Retinal pigment epithelial cell (primary cell): ENCODE measurements around the gene MFN2.

Source experiments
- DNase-seq: peaks from one replicate; pipeline ENCODE4 v3.0.0-alpha.2; 2010; ENCODE audit warnings: low read depth
- H3K4me3 ChIP-seq: 2 replicates; pipeline ENCODE4 v1.5.1; 2011; ENCODE audit warnings: mild to moderate bottlenecking, low read length, control low read depth, moderate library complexity
- TF ChIP-seq, protein P1 (sequence below): conservative IDR thresholded peaks from 2 replicates; pipeline ENCODE4 v1.5.1; 2011; ENCODE audit warnings: low read depth, low read length, control low read depth, inconsistent platforms

The MFN2 gene

GRCh38 chr1:12059226-12059625, 79.0 kb downstream of the MFN2 start:
- TF ChIP-seq, protein P1, sequence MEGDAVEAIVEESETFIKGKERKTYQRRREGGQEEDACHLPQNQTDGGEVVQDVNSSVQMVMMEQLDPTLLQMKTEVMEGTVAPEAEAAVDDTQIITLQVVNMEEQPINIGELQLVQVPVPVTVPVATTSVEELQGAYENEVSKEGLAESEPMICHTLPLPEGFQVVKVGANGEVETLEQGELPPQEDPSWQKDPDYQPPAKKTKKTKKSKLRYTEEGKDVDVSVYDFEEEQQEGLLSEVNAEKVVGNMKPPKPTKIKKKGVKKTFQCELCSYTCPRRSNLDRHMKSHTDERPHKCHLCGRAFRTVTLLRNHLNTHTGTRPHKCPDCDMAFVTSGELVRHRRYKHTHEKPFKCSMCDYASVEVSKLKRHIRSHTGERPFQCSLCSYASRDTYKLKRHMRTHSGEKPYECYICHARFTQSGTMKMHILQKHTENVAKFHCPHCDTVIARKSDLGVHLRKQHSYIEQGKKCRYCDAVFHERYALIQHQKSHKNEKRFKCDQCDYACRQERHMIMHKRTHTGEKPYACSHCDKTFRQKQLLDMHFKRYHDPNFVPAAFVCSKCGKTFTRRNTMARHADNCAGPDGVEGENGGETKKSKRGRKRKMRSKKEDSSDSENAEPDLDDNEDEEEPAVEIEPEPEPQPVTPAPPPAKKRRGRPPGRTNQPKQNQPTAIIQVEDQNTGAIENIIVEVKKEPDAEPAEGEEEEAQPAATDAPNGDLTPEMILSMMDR = no peak
- no peak overlapping the region for H3K4me3 ChIP-seq
- DNase-seq = no peak

- no peak for DNase-seq
- H3K4me3 ChIP-seq = no peak overlapping the region
- TF ChIP-seq, protein P1 = no peak
These were observed 79.6 kb downstream of the MFN2 start for GRCh38 chr1:12059722-12060464.

DNA sequence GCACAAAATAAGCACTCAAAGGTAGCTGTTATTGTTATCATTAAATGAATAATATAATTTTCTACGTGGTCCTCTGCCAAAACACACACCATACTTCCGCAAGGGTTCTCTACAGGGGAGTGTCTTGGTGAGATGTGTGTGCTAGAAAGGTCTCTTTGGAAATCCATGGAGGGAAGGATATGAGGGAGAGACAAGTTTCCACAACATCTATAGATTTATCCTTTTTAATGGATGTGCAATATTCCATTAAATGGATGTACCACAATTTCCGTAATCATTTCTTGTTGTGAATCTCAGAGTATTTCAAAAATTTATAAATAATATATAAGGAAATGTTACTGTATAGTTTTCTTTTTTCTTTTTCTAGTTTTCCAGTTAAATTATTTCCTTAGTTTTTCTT, 80.3 kb downstream of the MFN2 start:
- H3K4me3 ChIP-seq = no peak overlapping the region
- TF ChIP-seq, protein P1 = no peak
- no peak for DNase-seq
